ENCODE measurements around the gene TRIM39. TPM values are rescaled to one million over a fixed set of nuclear protein-coding genes. Genes with fewer than 3 reads are reported as not detected.

The TRIM39 gene
- total RNA-seq, 3 donors from 2014 or later: 10.8 to 21.2 (median 12.6) TPM

DNA sequence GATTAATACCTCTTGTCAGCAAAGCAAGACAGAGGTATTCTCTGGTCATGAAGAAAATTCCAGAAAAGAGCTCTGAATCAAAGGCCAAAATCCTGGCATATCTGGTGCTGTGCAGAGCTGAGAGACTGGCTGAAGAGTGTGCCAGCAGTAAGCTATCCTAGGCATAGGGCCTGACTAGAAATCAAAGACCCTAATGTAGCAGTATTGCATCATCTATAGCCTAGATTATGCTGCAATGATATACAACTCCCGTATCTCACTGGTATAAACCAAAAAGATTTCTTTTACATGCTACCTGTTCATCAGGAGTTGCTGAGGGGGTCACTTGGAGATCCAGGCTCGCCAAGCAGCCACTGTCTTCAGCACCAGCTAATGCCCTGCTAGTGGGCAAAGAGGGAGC is 30.9 kb upstream of the TRIM39 start:
- TF ChIP-seq, protein P1, sequence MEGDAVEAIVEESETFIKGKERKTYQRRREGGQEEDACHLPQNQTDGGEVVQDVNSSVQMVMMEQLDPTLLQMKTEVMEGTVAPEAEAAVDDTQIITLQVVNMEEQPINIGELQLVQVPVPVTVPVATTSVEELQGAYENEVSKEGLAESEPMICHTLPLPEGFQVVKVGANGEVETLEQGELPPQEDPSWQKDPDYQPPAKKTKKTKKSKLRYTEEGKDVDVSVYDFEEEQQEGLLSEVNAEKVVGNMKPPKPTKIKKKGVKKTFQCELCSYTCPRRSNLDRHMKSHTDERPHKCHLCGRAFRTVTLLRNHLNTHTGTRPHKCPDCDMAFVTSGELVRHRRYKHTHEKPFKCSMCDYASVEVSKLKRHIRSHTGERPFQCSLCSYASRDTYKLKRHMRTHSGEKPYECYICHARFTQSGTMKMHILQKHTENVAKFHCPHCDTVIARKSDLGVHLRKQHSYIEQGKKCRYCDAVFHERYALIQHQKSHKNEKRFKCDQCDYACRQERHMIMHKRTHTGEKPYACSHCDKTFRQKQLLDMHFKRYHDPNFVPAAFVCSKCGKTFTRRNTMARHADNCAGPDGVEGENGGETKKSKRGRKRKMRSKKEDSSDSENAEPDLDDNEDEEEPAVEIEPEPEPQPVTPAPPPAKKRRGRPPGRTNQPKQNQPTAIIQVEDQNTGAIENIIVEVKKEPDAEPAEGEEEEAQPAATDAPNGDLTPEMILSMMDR (IDR thresholded peaks at IDR 0.05): no peak
- TF ChIP-seq POLR2A (IDR thresholded peaks at IDR 0.05) (no peak), POLR2AphosphoS5 (IDR thresholded peaks at IDR 0.05) (no peak)
- Histone ChIP-seq H3K4me1 (no peaks in the 10 kb centered on the region), H3K27ac (no peak overlapping the region), H3K27me3 (no peaks in the 10 kb centered on the region), H3K36me3 (peaks cover 10% of the 10 kb centered on the region), H3K9me3 (no peaks in the 10 kb centered on the region), H3K4me3 (no peak overlapping the region)
- DNase-seq (ENCODE audit: low spot score in 2 of 2): no peak
- intact Hi-C loops (cut with DNase I; ENCODE audit: low total_unique reads): no loop called here

DNA sequence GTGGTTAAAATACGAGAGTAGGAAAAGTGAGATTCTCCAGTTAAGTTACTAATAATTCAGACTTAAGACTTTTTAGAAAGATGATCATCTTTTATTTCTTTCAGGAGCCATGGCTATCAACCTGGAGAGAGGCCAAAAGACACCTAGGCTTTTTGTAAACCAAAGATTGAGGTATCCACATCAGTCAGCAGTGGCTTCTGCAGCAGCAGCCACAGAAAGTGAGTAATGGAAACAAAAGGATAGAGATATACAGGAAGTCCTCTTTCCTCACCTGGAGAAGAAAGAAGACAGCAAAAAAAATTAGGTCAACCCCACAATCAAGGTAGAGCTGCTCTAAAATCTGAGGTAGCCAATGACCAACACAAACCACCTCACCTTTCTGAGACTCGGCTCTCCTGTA is 22.7 kb upstream of the TRIM39 start:
- H3K9me3 ChIP-seq: no peaks in the 10 kb centered on the region
- intact Hi-C loops (cut with DNase I; ENCODE audit: low total_unique reads): no loop called here
- no peak overlapping the region for H3K4me3 ChIP-seq
- no peaks in the 10 kb centered on the region for H3K27me3 ChIP-seq
- no peaks in the 10 kb centered on the region for H3K4me1 ChIP-seq
- no peaks in the 10 kb centered on the region for H3K36me3 ChIP-seq
- DNase-seq (ENCODE audit: low spot score in 2 of 2): no peak
- no peak overlapping the region for H3K27ac ChIP-seq
- TF ChIP-seq, protein P1 (IDR thresholded peaks at IDR 0.05): no peak
- TF ChIP-seq POLR2A (IDR thresholded peaks at IDR 0.05) (no peak), POLR2AphosphoS5 (IDR thresholded peaks at IDR 0.05) (no peak)

DNA sequence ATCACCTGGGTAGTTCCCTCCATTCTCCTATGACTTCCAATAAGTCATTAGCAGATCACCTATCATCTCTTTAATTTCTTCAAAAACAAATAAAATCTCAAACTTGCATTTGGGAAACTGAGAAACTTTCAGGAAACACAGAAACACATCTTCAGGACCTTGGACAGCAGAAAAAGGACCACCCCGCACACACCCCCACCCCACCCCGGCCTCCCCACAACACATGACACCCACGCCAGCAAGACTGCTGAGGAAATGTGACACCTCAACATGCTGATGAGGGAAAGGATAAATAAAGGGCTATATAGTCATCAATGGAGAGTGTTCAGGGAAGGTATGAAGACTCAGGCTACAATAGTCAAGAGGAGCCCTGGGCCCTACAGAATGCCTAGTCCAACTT is 15.6 kb upstream of the TRIM39 start:
- intact Hi-C loops (cut with DNase I; ENCODE audit: low total_unique reads): no loop called here
- no peak for DNase-seq (ENCODE audit: low spot score in 2 of 2)
- Histone ChIP-seq H3K9me3 (no peaks in the 10 kb centered on the region), H3K27ac (no peak overlapping the region), H3K4me1 (no peaks in the 10 kb centered on the region), H3K27me3 (no peaks in the 10 kb centered on the region), H3K36me3 (no peaks in the 10 kb centered on the region), H3K4me3 (no peak overlapping the region)
- TF ChIP-seq, protein P1 (IDR thresholded peaks at IDR 0.05): no peak
- TF ChIP-seq POLR2A (IDR thresholded peaks at IDR 0.05): no peak
- TF ChIP-seq POLR2AphosphoS5 (IDR thresholded peaks at IDR 0.05): no peak

DNA sequence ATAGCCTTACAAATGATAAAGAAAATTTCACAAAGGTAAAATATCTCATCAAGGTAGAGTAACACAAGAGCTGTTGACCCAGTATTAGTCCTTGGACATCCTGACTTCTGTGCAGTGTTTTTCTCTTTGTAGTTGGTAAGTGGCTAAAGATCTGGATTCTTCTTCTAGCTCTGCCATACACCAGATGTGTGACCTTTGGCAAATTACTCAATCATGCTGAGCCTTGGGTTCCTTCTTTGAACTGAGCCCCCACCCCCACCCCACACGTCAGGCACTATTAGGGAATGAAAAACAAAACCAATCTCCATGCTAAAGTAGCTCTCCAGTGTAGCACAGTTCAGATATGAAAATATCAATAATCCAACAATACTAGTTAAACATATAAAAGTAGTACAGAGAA is 15.1 kb upstream of the TRIM39 start:
- H3K9me3 ChIP-seq: no peaks in the 10 kb centered on the region
- H3K27me3 ChIP-seq: no peaks in the 10 kb centered on the region
- H3K36me3 ChIP-seq: no peaks in the 10 kb centered on the region
- intact Hi-C loops (cut with DNase I; ENCODE audit: low total_unique reads): no loop called here
- no peak overlapping the region for H3K4me3 ChIP-seq
- H3K27ac ChIP-seq: no peak overlapping the region
- TF ChIP-seq POLR2A (IDR thresholded peaks at IDR 0.05): no peak
- no peak for TF ChIP-seq POLR2AphosphoS5 (IDR thresholded peaks at IDR 0.05)
- TF ChIP-seq, protein P1 (IDR thresholded peaks at IDR 0.05): no peak
- H3K4me1 ChIP-seq: no peaks in the 10 kb centered on the region
- no peak for DNase-seq (ENCODE audit: low spot score in 2 of 2)

DNA sequence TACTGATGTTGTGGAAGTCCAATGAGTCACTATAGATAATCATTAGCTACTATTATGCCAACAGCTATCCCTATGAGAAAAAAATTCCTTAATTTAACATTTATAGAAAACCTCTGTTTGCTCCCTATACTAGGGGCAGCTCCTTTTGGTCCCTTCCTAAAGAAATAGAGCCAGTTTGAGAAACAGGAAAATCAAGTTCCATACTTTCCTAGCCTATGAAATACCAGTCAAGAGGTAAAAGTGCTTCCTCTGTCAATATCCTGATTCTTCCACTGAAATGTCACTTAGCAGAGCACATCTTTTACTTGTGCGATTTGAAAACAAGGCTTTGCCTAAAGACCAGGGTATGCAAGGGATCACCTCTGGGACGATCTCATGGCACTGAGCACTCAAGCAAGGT is 14.5 kb upstream of the TRIM39 start:
- Histone ChIP-seq H3K4me3 (no peak overlapping the region), H3K27me3 (no peaks in the 10 kb centered on the region), H3K4me1 (no peaks in the 10 kb centered on the region), H3K36me3 (no peaks in the 10 kb centered on the region), H3K9me3 (no peaks in the 10 kb centered on the region), H3K27ac (no peak overlapping the region)
- DNase-seq (ENCODE audit: low spot score in 2 of 2): no peak
- TF ChIP-seq, protein P1 (IDR thresholded peaks at IDR 0.05): no peak
- TF ChIP-seq POLR2AphosphoS5 (IDR thresholded peaks at IDR 0.05) (no peak), POLR2A (IDR thresholded peaks at IDR 0.05) (no peak)
- intact Hi-C loops (cut with DNase I; ENCODE audit: low total_unique reads): no loop called here
